GM13976 (cell line): ENCODE measurements around the gene SERPINA3.

Source experiments
- DNase-seq: peaks from one replicate; pipeline ENCODE4 v3.0.0; 2012; ENCODE audit warnings: low spot score
- in situ Hi-C: fragments of 300-500 bp; cut with MboI; formaldehyde crosslinking; loops from one replicate; pipeline ENCODE4 v1.12.0; 2022; ENCODE audit warnings: low sequenced_read_pairs, mixed read lengths, inconsistent platforms; ENCODE audit not compliant: unreplicated experiment
- TF ChIP-seq, protein P1 (sequence below): IDR thresholded peaks from 2 replicates; pipeline ENCODE4 v1.5.1; 2012; ENCODE audit warnings: borderline replicate concordance, mild to moderate bottlenecking; ENCODE audit not compliant: insufficient read depth; ENCODE audit errors: extremely low read depth, missing control alignments, control extremely low read depth

The SERPINA3 gene

DNA sequence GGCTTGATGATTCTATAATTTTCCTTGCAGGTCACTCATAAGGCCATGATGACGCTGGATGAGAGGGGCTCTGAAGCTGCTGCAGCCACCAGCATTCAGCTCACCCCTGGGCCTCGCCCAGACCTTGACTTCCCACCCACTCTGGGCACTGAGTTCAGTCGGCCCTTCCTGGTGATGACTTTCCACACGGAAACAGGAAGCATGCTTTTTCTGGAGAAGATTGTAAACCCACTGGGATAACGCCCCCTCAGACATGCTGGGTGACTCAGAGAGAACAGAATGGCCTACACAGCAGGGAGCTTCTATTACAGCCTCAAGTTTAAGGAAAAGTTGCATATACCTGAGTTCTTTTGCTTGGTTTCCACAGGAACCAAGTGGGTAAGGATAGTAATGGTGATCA, 34.3 kb downstream of the SERPINA3 start:
- TF ChIP-seq, protein P1, sequence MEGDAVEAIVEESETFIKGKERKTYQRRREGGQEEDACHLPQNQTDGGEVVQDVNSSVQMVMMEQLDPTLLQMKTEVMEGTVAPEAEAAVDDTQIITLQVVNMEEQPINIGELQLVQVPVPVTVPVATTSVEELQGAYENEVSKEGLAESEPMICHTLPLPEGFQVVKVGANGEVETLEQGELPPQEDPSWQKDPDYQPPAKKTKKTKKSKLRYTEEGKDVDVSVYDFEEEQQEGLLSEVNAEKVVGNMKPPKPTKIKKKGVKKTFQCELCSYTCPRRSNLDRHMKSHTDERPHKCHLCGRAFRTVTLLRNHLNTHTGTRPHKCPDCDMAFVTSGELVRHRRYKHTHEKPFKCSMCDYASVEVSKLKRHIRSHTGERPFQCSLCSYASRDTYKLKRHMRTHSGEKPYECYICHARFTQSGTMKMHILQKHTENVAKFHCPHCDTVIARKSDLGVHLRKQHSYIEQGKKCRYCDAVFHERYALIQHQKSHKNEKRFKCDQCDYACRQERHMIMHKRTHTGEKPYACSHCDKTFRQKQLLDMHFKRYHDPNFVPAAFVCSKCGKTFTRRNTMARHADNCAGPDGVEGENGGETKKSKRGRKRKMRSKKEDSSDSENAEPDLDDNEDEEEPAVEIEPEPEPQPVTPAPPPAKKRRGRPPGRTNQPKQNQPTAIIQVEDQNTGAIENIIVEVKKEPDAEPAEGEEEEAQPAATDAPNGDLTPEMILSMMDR = no peak
- no peak for DNase-seq
- in situ Hi-C loops = no loop called here

DNA sequence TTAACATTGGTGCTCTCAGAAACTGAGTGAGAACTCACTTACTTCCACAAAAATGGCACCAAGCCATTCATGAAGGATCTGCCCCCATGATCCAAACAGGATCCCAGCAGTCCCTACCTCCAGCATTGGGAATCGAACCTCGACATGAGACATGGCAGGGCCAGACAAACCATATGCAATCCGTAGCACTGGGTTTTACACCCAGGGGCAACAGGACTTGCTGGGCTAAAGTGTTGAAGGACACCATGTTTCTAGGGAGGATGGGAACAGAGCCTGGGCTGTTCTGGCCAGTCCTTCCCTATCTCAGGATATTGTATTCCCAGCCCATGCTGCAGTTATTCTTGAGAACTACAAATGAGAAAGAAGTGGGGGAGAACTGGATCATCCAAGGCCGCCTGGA, 36.6 kb downstream of the SERPINA3 start:
- TF ChIP-seq, protein P1 = no peak
- DNase-seq = no peak
- in situ Hi-C loops = no loop called here

DNA sequence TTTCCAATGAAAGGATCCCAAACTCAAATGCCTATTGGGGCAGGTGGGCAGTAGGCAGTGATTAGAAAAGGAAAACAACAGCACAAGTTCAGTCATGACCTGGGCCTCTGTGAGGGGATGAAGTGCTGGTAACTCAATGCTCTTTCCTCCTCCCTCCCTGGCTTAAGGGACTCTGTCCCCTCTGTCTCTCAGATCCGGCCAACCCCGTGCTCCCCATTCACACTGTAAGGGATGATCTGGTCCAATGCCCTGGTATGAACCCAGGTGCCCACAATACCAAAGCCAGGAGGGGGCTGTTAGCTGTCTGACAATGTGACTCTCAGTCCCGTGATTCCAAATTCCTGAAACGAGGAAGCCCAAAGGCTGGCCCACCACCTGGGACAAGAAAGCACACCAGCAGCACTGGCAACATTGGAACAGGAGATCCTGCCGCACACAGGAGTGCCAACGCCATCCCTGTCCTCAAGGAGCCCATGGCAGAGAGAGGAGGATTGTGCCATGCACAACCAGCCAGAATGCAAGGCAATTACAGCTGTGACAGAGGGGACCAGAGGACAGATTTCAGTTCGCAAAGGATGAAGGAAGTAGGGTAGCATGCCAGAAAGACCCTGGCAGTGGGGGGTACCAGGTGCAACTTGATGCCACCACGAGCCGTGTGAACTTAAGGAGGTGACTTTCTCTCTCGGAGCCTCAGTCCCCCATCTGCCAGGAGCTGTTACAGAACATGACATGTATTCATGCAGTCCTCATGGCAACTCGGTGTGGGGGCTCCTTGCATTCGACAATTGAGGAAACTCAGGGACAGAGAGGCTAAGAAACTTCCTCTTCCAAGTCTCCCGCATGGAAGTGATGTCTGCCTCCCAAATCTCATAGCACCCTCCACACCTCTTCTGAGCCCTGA, 37.6 kb downstream of the SERPINA3 start:
- in situ Hi-C loops = no loop called here
- no peak for DNase-seq
- TF ChIP-seq, protein P1 = no peak

DNA sequence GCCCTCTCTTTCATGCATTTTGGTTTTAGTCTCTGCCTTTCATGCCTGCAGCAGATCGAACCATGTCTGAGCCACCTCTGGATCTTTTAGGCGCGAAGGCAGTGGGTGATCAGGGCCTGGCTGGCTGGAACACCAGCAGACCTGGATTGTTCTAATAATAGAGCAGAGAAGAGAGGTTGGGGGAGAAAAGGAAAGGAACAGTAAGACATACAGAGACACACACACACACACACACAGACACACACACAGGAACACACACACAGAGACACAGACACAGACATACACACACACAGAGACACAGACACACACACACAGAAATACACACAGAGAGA, 38.2 kb downstream of the SERPINA3 start:
- in situ Hi-C loops = no loop called here
- DNase-seq = no peak
- TF ChIP-seq, protein P1 = no peak

DNA sequence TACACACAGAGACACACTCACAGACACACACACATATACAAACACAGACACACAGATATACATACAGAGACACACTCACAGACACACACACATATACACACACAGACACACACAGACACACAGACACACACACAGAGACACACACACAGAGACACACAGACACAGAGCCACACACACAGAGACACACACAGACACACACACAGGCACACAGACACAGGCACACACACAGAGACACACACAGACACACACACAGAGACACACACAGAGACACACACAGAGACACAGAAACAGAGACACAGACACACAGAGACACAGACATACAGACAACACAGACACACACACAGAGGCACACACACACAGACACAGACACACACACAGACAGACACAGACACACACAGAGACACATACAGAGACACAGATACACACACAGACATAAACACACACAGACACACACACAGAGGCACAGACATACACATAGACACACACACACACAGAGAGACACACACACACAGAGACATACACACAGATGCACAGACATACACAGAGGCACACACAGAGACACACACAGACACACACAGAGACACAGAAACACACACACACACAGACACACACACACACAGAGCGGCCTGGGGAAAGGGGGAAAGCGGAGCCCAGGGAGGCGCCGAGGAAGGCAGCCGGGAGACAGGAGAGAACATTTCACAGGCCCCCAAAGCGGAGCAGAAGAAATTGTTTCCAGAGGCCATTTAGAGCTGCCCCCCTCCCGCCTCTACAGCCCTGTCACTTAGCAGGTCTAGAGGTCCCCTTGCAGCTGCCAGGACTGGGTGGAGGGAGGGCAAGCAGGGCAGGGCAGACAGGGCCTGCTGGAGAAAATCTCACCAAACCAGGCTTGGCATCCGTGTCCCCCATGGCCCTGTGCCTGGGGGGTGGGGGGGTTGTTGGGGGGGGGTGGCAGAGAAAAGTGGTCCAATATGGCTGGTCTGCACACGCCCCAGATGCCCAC, 38.9 kb downstream of the SERPINA3 start:
- no peak for DNase-seq
- TF ChIP-seq, protein P1 = no peak
- in situ Hi-C loops = no loop called here

DNA sequence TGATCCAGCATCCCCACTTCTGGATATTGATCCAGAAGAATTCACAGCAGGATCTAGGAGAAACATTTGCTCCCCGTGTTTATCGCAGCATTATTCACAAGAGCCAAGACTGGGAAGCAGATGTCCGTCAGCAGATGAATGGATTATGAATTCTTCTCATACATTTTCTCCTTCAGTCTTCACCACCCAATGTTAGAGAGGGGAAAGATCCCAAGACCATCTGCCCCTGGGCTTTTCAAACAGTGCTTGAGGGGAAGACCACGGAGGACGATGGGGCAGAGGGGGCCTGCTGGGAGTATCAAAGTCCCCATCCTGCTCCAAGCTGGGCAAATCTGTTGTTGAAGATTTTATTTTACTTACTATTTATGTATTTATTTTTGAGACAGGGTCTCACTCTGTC, 41.1 kb downstream of the SERPINA3 start:
- in situ Hi-C loops = no loop called here
- TF ChIP-seq, protein P1 = no peak
- DNase-seq = no peak
